RWPE1 (cell line): ENCODE data around the gene PROX1.

Source experiments
- CTCF ChIA-PET: fragments of 350-600 bp; sonication (Branson Sonifier 250); formaldehyde crosslinking; extraction: SDS; loops from one replicate; lab custom pipeline; 2021; lab: Yijun Ruan, JAX
- POLR2A ChIA-PET: fragments of 400-600 bp; formaldehyde crosslinking; extraction: SDS; loops from one replicate; lab custom pipeline; 2020; ENCODE audit warnings: antibody characterized with exemption; ENCODE audit not compliant: low non-redundant PET; lab: Yijun Ruan, JAX
- DNase-seq: peaks from one replicate; pipeline ENCODE4 v3.0.0; 2012; ENCODE audit warnings: low spot score
- H3K27ac ChIP-seq: fragments of 450-650 bp; 2 replicates; pipeline ENCODE4 v1.5.1; 2017
- TF ChIP-seq, protein P1 (sequence below): fragments of 450-650 bp; conservative IDR thresholded peaks from 2 replicates; pipeline ENCODE4 v1.5.1; 2017; ENCODE audit warnings: low read depth, mild to moderate bottlenecking

PROX1 gene

DNA sequence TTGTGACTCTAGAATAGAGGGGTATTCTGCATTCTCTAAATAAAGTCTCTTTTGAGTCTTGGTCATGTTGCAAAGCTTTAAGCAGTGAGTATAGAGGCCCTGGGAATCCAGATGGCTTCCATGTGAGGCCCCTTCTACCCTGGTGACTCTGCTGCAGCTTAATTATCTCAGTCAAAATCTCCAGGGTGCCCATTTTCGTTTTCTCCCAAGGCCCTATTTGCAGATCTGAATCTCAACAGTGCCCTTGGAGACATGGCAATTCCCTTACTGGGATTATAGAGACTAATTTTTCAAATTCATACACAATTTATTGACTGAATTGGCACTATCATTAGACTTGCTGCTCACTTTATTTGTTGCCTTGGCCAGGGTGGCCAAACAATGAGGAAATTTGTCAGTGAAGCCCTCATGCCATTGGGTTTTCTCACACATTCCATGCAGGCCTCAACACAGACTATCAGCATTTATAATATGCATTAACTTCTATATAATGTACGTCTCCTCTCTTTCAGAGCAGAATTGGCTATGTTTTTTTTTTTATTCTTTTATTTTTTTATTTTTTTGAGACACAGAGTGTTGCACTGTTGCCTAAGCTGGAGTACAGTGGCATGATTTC, 35.1 kb downstream of the PROX1 start:
- POLR2A ChIA-PET, result no interaction called here
- DNase-seq, result peak; percentile 6
- H3K27ac ChIP-seq, result no peak overlapping the region
- CTCF ChIA-PET, result no interaction called here
- TF ChIP-seq, protein P1, sequence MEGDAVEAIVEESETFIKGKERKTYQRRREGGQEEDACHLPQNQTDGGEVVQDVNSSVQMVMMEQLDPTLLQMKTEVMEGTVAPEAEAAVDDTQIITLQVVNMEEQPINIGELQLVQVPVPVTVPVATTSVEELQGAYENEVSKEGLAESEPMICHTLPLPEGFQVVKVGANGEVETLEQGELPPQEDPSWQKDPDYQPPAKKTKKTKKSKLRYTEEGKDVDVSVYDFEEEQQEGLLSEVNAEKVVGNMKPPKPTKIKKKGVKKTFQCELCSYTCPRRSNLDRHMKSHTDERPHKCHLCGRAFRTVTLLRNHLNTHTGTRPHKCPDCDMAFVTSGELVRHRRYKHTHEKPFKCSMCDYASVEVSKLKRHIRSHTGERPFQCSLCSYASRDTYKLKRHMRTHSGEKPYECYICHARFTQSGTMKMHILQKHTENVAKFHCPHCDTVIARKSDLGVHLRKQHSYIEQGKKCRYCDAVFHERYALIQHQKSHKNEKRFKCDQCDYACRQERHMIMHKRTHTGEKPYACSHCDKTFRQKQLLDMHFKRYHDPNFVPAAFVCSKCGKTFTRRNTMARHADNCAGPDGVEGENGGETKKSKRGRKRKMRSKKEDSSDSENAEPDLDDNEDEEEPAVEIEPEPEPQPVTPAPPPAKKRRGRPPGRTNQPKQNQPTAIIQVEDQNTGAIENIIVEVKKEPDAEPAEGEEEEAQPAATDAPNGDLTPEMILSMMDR, result no peak

DNA sequence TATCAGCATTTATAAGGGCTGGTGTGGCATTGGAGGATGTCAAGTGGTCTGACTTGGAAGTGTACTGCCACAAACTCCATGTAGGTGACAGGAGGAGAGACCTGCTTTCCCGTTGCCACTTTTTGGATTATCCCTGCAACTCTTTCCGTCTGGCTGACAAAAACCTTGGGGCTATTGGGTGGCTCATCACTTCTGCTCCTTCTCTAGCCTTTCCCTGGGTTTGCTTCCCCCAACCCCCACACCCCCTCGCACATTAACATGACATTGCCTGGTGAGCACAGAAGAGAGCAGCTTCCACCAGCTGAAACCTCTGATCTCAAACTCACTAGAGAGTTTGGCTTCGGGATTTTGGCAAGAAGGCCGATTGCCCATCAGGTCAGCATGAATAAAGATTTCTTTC, 39.2 kb downstream of the PROX1 start:
- ChIA-PET CTCF (interaction anchor here (0.8 kb wide), 1 partner anchor 304 kb away, joined by 4 read pairs; no protein-coding TSS in a partner anchor), POLR2A (no interaction called here)
- no peak overlapping the region for H3K27ac ChIP-seq
- no peak for DNase-seq
- TF ChIP-seq, protein P1, result no peak

DNA sequence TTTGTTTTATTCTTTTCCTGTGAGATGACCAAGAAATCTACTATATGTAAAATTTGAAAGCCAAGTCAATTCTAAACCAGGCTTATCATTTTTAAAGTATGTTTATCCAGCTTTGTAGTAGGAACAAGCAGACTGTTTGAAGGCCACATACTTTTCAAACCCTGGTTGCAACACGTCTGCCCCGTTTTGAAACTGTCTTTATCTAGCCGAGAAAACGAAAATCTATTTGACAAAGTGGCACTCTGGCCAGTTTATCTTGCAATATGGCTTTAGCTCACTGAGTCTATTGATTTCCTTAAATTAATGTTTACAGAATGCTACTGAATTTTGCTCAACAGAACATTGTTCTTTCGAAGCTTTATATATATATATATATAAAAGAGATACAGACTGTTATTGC, 39.7 kb downstream of the PROX1 start:
- ChIA-PET CTCF (interaction anchor here (0.5 to 0.8 kb wide), 2 partner anchors 67 to 304 kb away, joined by 4 read pairs; no protein-coding TSS in a partner anchor), POLR2A (no interaction called here)
- H3K27ac ChIP-seq, result no peak overlapping the region
- TF ChIP-seq, protein P1, result no peak
- DNase-seq, result no peak

DNA sequence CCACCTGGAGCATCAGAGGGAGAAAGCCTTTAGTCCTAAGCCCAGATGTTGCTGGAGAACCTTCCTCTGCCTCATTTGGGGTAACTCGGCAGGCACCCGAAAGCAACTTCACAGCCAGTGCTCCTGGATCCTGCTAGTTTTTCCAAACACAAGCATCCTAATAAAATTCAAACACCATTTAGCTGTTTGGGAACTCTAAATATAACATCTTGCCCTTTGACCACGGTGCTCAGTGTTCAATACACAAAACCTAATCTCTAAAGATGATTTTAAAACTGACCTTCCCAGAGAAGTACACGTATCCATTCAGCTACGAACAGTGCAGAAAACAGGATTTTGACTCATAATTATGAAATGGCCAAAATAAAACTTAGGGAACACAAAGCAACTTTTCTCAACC, 40.3 kb downstream of the PROX1 start:
- no peak for DNase-seq
- TF ChIP-seq, protein P1, result no peak
- POLR2A ChIA-PET, result no interaction called here
- CTCF ChIA-PET, result interaction anchor here (0.5 kb wide), 1 partner anchor 67 kb away, joined by 4 read pairs; no protein-coding TSS in a partner anchor
- no peak overlapping the region for H3K27ac ChIP-seq

DNA sequence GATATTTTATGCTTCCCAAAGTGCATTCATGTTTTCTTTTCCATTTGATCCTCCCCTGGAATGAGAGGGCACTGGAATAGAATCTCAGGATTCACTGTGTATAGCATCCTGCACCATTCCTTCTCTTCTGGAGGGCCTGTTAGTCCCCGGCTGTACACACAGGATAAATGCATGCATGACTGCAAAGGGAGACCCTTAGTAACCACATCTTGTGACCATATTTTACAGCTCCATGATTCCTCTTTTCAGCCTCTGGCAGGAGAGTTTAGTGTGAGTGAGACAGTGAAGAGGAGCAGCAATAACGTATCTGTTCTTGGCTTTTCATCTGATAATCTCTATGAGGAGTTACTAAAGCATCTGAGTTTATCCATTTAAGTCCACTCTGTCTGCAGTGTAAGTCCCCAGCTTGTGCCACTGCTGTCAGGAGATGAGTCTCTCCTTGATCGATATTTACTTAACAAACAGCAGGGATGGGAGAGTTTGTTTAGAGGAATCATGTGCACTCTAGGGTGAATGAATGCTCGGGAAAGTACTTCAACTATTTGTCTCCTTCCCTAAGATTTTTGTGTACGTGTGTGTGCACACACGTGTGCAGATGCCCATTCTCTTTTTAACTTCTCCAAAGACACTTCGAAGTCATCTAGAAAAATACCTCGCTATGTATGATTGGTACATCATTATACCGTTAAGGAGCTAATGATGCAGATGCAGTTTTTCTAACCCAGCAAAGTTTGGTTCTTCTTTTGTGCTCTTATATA, 41.1 kb downstream of the PROX1 start:
- ChIA-PET POLR2A (no interaction called here), CTCF (no interaction called here)
- no peak for DNase-seq
- no peak overlapping the region for H3K27ac ChIP-seq
- TF ChIP-seq, protein P1, result no peak

DNA sequence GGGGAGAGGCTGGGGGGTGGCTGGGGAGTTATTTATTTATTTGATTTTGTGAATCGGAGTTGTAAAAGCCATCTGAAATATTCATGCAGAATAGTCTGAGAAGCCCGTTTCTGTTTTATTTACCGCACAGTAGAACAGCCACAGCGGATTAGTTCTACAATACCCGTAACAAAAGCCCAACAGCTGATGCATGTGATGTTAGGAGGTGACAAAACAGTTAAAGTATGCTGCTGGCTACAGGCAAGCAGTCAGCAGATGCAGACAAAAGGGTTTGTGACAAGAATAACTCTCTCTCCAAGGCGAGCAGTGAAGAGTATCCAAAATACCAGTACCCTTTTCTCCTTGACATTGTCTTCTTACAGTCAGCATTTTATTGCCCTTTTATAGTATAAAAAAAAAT, 42.0 kb downstream of the PROX1 start:
- POLR2A ChIA-PET, result no interaction called here

More for the DNA sequence above, 42.0 kb downstream of the PROX1 start:
- TF ChIP-seq, protein P1, result no peak
- no peak overlapping the region for H3K27ac ChIP-seq
- CTCF ChIA-PET, result no interaction called here
- DNase-seq, result no peak
